Adrenal gland (tissue), 12 donors: ENCODE results near the gene VNN1. TPM values are rescaled to one million over a fixed set of nuclear protein-coding genes. Genes with fewer than 3 reads are reported as not detected.

Source experiments
- DNase-seq, 7 donors: peaks; one replicate each; pipeline ENCODE4 v3.0.0-alpha.2; 2019 to 2020
- H3K27ac ChIP-seq, 5 donors: fragments of 200-600 bp; sonication (generic) in 4 of 5; 1 replicate in 3 of 5; 2 replicates in 2 of 5; pipeline versions ENCODE4 v1.5.1 to v1.8.0; 2016 to 2020; ENCODE audit warnings: mild to moderate bottlenecking in 1 of 5
- H3K27me3 ChIP-seq: fragments of 200-600 bp; 2 replicates; pipeline ENCODE4 v1.8.0; 2021
- H3K36me3 ChIP-seq, 2 donors: fragments of 200-600 bp; replicated peaks in 1 of 2; 1 replicate in 1 of 2; 2 replicates in 1 of 2; pipeline versions ENCODE4 v1.5.1 to v1.8.0; 2018 to 2022
- H3K4me1 ChIP-seq, 2 donors: fragments of 200-600 bp; replicated peaks in 1 of 2; 1 replicate in 1 of 2; 2 replicates in 1 of 2; pipeline versions ENCODE4 v1.5.1 to v1.8.0; 2018 to 2021
- H3K4me3 ChIP-seq, 4 donors: fragments of 200-600 bp; sonication (generic) in 3 of 4; one replicate each; pipeline ENCODE4 v1.5.1; 2016 to 2018
- H3K9me3 ChIP-seq, 3 donors: fragments of 200-600 bp; sonication (generic) in 1 of 3; replicated peaks in 1 of 3; 1 replicate in 2 of 3; 2 replicates in 1 of 3; pipeline versions ENCODE4 v1.5.1 to v1.8.0; 2016 to 2021
- POLR2A ChIP-seq, 2 donors: fragments of 450-650 bp; IDR thresholded peaks; one replicate each; pipeline ENCODE4 v1.6.1; 2017; ENCODE audit warnings: antibody characterized with exemption in 2 of 2, mild to moderate bottlenecking in 2 of 2, moderate library complexity in 1 of 2
- WGBS, 4 donors: extraction: QIAGEN DNeasy Blood & Tissue Kit in 2 of 4; methylation state at CpG; one replicate each; pipeline versions ENCODE4 v1.1.5 to v1.1.7; 2013 to 2017; 5-methylcytosine and 5-hydroxymethylcytosine counted together
- intact Hi-C, 2 donors: fragments of 100-400 bp; cut with DNase I; formaldehyde crosslinking; loops; one replicate each; pipeline versions ENCODE4 v1.14.1 to v1.15.0; 2022 to 2023
- polyA plus RNA-seq, 3 donors: library from polyadenylated mRNA; stranded (reverse); fragments of 200-250 nt in 2 of 3; fragments of 350-450 nt in 1 of 3; fragmentation: Illumina TruSeq in 1 of 3; extraction: RNeasy Lipid Tissue Mini Kit (QIAGEN cat#74804) in 1 of 3; gene quantifications; one replicate each; pipeline ENCODE4 v1.2.3, GENCODE V29; 2013 to 2014
- total RNA-seq, 9 donors: library from RNA; depleted of rRNA in 4 of 9; stranded (reverse); fragments of >200 nt in 4 of 9; fragments of 120-200 nt in 1 of 9; fragmentation: NEBNext Ultra II Directional in 1 of 9; extraction: Animal tissue kit (Norgen Biotek cat#: 25700) in 1 of 9; gene quantifications; one replicate each; pipeline versions ENCODE4 v1.1.0 to v1.2.4, GENCODE V29; 2013 to 2023
- TF ChIP-seq, protein P1 (sequence below), 6 experiments: fragments of 450-650 bp in 4 of 6; fragments of 200-600 bp in 2 of 6; sonication (generic) in 1 of 6; IDR thresholded peaks; 1 replicate in 5 of 6; 2 replicates in 1 of 6; pipeline versions ENCODE4 v1.5.1 to v1.8.0; 2016 to 2021; ENCODE audit warnings: antibody characterized with exemption in 6 of 6, mild to moderate bottlenecking in 2 of 6, moderate library complexity in 1 of 6
- donor health status: healthy with polysubstance abuse.
- donor health status: Bipolar disorder and iron deficiency.
- donor health status: DM: yes; HTN: yes; CAD: no.
- donor health status: DM: no; HTN: no; CAD: no.
- donor health status: DM: no; HTN: no; CAD: no.
- donor health status: DM: yes; HTN: yes; CAD: no.

The VNN1 gene
- total and polyA plus RNA-seq, 12 donors = 0.18 to 3.9 (median 1.4) TPM

DNA sequence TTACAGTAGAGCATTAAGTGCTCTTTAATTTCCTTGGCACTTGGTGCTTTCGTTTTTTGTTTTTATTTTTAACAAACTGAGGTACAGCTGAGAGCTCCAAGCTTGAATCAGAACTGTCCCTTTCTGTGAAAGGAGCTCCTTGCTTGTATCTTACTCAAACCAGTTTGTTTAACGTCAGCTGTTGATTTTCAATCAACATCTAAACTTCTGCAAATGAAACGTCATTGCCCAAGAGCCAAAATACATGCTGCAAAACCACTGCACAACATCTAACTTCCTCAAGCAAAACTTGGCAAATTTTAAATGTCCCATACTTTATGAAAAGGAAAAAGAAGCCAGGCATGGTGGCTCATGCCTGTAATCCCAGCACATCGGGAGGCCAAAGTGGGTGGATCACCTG is 28.6 kb upstream of the VNN1 start:
- no peaks in the 10 kb centered on the region for H3K4me1 ChIP-seq
- peak overlapping the region in 1 of 5 donors; percentile 24 for H3K27ac ChIP-seq
- DNase-seq = peak in 1 of 7 donors; percentile 2
- no peaks in the 10 kb centered on the region for H3K9me3 ChIP-seq
- no peak overlapping the region for H3K4me3 ChIP-seq
- intact Hi-C loops = no loop called here
- WGBS, 4 donors = 63 to 82% (median 70%) methylated on average over 4 of the region's 4 CpGs
- no peaks in the 10 kb centered on the region for H3K27me3 ChIP-seq
- no peak for TF ChIP-seq POLR2A (IDR thresholded peaks at IDR 0.05)
- TF ChIP-seq, protein P1, sequence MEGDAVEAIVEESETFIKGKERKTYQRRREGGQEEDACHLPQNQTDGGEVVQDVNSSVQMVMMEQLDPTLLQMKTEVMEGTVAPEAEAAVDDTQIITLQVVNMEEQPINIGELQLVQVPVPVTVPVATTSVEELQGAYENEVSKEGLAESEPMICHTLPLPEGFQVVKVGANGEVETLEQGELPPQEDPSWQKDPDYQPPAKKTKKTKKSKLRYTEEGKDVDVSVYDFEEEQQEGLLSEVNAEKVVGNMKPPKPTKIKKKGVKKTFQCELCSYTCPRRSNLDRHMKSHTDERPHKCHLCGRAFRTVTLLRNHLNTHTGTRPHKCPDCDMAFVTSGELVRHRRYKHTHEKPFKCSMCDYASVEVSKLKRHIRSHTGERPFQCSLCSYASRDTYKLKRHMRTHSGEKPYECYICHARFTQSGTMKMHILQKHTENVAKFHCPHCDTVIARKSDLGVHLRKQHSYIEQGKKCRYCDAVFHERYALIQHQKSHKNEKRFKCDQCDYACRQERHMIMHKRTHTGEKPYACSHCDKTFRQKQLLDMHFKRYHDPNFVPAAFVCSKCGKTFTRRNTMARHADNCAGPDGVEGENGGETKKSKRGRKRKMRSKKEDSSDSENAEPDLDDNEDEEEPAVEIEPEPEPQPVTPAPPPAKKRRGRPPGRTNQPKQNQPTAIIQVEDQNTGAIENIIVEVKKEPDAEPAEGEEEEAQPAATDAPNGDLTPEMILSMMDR (IDR thresholded peaks at IDR 0.05) = no peak
- no peaks in the 10 kb centered on the region for H3K36me3 ChIP-seq

- WGBS, 4 donors = 70 to 90% (median 80%) methylated on average over 1 of the region's 1 CpG
Observed at GRCh38 chr6:132741281-132741680, 27.4 kb upstream of the VNN1 start.

DNA sequence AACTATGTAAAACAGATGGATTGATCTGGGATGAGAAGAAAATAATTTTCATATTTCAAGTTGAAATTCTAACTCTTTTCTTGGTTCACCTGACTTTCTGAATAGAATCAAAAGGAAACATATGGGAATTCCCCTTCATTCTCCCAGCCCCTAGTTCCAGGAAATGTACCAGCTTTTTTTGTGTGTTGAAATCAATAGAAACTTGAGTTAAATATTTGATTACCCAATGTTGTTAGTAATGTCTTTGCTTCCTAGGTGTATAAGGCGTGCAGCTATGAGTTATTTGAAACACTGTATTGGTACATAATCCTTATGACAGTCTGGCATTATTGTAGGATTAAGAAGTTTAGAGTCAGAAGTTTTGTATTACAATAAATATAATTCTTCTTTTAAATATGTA is 22.4 kb upstream of the VNN1 start:
- DNase-seq = no peak
- H3K27me3 ChIP-seq = no peaks in the 10 kb centered on the region
- intact Hi-C loops = no loop called here
- no peak overlapping the region for H3K4me3 ChIP-seq
- H3K36me3 ChIP-seq = no peaks in the 10 kb centered on the region
- H3K27ac ChIP-seq = no peak overlapping the region
- H3K9me3 ChIP-seq = no peaks in the 10 kb centered on the region
- no peak for TF ChIP-seq POLR2A (IDR thresholded peaks at IDR 0.05)
- TF ChIP-seq, protein P1 (IDR thresholded peaks at IDR 0.05) = no peak
- no peaks in the 10 kb centered on the region for H3K4me1 ChIP-seq
- WGBS, 4 donors = 72 to 84% (median 75%) methylated on average over 1 of the region's 1 CpG

More at GRCh38 chr6:132741281-132741680, 27.4 kb upstream of the VNN1 start:
- intact Hi-C loops = no loop called here
- Histone ChIP-seq H3K4me1 (no peaks in the 10 kb centered on the region), H3K27me3 (no peaks in the 10 kb centered on the region), H3K4me3 (no peak overlapping the region), H3K27ac (no peak overlapping the region), H3K36me3 (no peaks in the 10 kb centered on the region), H3K9me3 (no peaks in the 10 kb centered on the region)
- TF ChIP-seq POLR2A (IDR thresholded peaks at IDR 0.05) = no peak
- TF ChIP-seq, protein P1 (IDR thresholded peaks at IDR 0.05) = no peak
- DNase-seq = no peak

DNA sequence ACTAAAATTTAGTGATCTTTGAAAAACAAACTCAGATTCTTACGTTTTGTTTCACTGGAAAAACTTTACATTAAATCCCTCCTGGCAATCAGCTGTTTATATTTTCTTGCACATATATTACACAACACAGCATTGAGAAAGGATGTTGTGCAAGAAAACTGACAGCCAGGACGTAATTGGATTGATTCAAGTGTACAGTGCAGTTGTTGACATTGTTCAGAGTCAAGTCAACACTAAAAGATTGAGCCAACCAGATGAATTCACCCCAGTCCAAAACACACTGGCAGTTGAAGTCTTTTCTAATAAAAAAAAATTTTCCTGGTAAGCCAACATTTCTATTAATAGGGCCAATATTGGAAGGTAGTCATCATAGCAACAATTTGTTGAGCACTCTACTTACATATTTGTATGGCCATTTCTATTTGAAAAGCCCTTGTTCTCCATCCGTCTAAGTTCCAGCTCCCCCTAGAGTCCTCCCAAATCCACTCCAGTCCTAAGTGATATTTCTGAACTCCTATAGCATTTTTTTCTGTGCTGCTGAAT is 20.9 kb upstream of the VNN1 start:
- Histone ChIP-seq H3K4me3 (no peak overlapping the region), H3K27me3 (no peaks in the 10 kb centered on the region), H3K9me3 (no peaks in the 10 kb centered on the region), H3K27ac (no peak overlapping the region), H3K4me1 (no peaks in the 10 kb centered on the region), H3K36me3 (no peaks in the 10 kb centered on the region)
- intact Hi-C loops = no loop called here
- TF ChIP-seq, protein P1 (IDR thresholded peaks at IDR 0.05) = no peak
- TF ChIP-seq POLR2A (IDR thresholded peaks at IDR 0.05) = no peak
- no peak for DNase-seq
- 18 to 31% (median 25%) methylated on average over 3 of the region's 3 CpGs for WGBS, 4 donors
